NCI-H2196 (cell line): Measurements from ENCODE around the gene POLR2B.
"Not testable (repeated sequence)": the region's sequence is repeated elsewhere in the genome, so short reads cannot be mapped to it uniquely, and the experiment has no call there.

Source experiments
- DNase-seq: peaks from one replicate; lab custom pipeline; 2025; ENCODE audit not compliant: unreplicated experiment; lab: John Stamatoyannopoulos, UW

The POLR2B gene

DNA sequence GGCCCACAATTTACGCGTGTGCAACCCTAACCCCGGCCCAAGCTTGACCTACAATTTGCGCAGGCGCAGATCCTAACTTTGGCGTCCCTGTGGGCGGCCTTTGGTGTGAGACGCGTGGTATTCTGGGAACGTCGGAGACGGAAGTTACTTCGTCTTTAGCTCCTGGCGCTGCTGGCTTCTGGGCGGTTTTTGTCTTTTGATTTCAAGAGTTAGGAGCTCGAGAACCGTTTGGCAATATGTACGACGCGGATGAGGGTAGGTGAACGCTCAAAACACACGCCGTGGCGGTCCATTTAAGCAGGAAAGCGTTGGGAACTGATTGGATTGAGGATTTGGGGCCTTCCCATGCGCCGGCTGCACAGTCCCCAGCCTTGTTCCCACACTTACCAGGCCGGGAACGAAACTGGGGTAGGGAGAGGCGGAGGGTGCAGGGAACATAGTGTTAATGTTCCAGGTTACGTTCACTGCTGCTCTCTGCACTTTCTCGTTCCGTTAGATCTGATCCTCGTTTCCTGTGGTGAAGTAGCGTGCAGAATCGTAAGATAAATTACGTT is at the start of gene POLR2B:
TSS of gene POLR2B (plus strand) at position 147 of the 554 bp plus-strand sequence. CDS start at position 237, 90 bp downstream.
- DNase-seq = peak; percentile 86

DNA sequence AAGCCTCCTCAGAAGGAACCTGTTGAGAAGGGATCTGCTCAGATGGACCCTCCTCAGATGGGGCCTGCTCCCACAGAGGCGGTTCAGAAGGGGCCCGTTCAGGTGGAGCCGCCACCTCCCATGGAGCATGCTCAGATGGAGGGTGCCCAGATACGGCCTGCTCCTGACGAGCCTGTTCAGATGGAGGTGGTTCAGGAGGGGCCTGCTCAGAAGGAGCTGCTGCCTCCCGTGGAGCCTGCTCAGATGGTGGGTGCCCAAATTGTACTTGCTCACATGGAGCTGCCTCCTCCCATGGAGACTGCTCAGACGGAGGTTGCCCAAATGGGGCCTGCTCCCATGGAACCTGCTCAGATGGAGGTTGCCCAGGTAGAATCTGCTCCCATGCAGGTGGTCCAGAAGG is 48.1 kb upstream of the POLR2B start:
- DNase-seq = no peak

DNA sequence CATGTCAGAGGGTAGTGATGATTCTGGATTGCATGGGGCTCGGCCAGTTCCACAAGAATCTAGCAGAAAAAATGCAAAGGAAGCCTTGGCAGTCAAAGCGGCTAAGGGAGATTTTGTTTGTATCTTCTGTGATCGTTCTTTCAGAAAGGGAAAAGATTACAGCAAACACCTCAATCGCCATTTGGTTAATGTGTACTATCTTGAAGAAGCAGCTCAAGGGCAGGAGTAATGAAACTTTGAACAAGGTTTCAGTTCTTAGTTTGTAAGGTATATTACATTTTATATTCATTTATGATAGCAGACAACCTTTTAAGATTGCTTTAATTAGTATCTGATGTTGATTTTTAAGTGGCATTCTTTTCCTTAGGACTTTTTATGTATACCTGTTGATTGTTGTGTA is 46.8 kb upstream of the POLR2B start:
- no peak for DNase-seq

DNA sequence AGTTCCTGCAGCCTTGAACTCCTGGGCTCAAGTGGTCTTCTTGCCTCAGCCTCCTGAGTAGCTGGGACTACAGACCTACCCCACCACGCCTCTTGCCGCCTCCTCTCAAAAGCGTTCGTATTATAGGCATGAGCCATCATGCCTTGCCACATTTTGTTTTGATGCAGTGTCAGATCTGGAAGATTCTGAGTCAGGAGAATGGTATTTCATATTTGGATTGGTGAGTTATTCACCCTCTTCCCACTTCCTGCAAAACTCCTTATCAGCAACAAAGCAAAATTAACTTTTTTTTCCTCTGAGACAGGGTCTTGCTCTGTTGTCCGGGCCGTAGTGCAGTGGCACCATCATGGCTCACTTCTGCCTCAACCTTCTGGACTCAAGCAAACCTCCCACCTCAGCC is 41.4 kb upstream of the POLR2B start:
- DNase-seq = no peak

DNA sequence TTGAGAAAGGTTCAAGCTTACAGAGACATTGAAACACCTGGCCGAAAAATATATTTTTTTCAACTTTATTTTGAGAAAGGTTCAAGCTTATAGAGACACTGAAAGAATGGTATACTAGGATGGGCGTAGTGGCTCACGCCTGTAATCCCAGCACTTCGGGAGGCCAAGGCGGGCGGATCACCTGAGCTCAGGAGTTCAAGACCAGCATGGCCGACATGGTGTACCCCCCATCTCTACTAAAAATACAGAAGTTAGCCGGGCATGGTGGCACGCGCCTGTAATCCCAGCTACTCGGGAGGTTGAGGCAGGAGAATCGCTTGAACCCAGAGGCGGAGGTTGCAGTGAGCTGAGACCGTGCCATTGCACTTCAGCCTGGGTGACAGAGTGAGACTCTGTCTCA is 38.9 kb upstream of the POLR2B start:
- not testable (repeated sequence) for DNase-seq

DNA sequence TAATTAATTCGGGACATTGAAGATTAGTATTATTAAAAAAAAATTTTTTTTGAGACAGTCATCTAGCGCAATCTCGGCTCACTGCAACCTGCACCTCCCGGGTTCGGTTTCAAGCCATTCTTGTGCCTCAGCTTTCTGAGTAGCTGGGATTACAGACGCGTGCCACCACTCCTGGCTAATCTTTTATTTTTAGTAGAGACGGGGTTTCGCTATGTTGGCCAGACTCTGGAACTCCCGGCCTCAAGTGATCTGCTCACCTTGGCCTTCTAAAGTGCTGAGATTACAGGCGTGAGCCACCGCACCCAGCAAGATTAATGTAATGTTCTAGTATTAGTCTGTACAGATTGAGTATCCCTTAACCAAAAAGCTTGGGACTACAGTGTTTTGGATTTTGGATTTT is 38.3 kb upstream of the POLR2B start:
- no peak for DNase-seq

DNA sequence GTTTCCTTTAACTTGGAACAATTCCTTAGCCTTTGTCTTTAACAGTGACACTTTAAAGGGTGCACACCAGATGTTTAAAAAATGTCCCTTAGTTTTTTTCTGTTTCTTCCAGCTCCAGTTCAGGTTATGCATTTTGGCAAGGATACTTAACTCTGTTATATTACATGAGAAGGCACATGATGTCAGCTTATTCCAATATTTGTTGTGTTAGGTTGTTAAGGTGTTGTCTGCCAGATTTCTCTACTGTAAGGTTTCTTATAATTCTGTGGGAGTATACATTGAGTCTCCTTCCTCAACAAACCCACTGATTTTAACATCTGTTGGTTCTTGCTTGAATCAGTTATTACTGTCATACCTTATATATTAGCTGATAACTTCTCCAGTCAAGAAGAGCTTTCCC is 37.7 kb upstream of the POLR2B start:
- no peak for DNase-seq

DNA sequence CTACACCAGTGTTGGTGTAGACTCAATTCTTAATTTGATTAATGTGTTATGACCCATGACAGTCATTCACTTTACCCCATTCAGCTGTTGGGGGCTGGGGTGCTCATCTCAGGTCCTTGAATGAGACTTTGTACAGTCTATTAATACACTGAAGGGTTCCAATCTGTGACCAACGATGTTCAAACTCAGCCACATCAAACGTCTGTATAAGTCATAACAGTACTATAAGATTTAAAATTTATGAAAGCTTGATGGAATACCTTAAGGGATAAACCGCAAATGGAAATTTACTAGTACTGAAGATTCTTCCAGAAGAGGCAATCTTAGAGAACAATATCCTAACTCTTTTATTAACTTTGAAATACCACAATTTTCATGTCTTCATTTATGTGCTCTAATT is 37.3 kb upstream of the POLR2B start:
- DNase-seq = no peak

DNA sequence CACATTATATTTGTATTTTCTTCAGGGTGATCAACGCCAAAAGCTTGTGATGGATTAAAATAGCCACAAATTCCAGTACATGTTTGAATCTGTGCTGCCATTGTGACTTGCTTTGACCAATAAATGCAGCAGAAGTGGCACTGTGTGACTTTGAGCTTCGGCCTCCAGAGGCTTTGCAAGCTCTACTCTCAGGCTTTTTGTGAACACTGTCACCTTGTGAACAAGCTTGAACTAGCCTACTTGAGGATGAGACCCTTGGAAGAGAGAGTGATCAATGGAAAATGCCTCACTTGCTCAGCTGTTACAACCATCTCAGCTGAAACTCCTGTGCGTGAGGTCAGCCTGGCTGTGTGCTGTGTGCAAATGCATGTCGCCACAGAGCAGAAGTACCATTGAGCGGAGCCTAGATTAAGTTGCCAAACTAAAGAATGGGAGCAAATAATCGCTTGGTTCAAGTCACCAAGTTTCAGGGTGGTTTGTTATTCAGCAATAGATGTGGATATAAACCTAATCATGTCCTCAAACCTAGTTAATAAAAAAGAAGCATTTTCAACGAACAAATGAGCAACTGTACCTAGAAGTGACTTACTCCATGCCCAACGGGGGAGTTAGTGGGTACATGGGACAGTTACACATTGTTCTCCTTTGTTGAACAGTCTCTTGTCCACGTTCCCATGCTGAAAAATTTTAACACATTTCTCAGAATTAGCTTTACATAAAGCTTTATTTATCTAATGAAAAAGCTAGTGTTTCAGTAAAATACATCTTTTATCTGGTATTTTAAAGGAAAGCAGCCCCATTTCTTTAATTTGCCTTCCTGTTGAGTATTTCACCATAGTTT is 24.8 kb upstream of the POLR2B start:
- DNase-seq = no peak

DNA sequence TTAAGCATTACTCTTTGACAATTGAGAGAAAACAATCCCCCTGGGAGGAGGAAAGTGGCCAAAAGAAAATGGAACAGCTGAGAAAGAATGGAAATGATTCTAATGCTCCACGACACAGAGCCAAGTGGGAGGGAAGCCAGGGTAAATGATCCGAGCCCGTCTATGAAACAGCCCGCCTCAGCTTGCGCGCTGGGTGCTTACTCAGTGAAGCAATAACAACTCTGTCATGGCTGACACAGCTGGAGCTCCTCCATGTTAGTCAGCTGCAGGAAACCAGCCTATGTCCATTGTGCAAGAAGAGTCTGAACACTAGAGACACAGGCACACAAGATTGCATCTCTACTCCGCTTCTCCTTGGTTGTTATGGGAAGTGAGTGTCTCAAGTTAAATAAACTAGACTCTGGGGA is 20.6 kb upstream of the POLR2B start:
- peak; percentile 29 for DNase-seq

DNA sequence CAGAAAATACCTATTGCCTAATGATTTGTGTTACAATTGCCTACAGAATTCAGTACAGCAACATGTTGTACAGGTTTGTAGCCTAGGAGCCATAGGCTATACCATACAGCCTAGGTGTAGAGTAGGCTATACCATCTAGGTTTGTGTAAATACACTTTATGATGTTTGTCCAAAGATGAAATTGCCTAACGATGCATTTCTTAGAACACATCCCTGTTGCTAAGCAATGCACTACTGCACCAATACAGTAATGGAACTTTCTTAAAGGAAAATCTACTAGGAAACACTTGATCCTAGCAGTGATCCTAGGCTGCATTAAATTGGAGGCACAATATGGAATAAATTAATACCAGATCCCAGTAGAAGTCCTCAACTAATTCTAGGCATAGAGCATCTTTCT is 19.6 kb upstream of the POLR2B start:
- no peak for DNase-seq

DNA sequence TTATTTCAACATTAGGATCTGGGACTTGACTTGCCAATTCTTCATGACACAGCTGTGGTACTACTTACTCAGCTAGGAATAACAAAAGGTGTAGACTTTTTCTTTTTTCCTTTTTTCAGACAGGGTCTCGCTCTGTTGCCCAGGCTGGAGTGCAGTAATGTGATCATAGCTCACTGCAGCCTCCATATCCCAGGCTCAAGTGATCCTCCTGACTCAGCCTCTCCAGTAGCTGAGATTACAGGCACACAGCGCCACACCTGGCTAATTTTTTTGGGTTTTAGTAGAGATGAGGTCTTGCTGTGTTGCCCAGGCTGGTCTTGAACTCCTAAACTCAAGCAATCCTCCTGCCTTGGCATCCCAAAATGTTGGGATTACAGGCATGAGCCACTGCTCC is 17.6 kb upstream of the POLR2B start:
- no peak for DNase-seq

DNA sequence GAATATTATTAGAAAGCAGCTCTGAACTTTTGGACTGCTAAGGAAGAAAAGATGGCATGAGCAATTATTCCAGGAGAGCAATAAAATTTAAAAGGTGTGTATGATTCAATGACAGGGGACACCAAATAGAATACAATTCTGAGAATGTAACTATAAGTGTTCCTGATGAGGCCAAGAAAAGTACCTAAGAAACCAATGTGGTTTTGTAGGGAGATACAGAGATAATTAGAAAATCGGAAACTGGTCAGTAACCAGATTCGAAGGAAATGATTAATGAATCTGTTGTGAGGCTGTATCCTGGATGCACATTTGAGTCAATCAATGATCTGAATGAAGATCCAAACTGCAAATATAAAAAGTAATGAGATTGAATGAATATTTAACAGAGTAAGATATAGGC is 7.3 kb upstream of the POLR2B start:
- DNase-seq = no peak

DNA sequence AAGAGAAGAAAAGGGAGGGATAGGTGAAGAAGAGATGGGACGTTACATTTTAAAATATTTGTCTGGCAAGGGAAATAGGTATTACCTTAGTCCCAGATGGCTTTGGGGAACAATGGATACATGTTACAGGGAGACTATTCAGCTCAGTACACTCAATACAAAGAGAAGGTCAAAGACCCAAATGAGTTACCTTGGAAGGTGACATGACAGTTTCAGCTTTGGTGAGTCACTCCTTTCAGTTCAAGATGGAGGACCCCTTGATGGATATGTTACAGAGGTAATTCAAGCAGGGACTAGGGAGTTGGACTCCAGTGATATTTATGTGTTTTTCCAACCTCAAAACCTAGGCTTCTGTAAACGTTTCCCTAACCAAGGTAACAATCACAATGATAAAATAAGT is 6.3 kb upstream of the POLR2B start:
- DNase-seq = no peak

DNA sequence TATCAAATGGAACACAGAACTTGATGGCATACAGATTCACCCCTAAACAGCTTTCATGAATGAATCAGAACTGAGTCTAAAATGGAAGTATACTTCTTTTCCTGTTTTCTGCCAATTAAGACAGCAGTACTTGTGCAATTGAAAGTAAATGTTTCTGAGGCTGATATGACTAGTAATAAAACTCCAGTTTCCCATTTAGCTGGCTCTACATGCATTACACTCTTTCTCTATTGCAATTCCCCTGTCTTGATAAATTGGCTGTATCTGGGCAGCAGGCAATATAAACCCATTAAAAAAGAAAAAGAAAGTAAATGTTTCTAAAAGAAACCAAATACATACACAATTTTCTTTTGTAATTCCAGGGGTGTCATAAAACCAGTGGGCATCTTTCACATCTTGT is 5.9 kb upstream of the POLR2B start:
- DNase-seq = no peak

DNA sequence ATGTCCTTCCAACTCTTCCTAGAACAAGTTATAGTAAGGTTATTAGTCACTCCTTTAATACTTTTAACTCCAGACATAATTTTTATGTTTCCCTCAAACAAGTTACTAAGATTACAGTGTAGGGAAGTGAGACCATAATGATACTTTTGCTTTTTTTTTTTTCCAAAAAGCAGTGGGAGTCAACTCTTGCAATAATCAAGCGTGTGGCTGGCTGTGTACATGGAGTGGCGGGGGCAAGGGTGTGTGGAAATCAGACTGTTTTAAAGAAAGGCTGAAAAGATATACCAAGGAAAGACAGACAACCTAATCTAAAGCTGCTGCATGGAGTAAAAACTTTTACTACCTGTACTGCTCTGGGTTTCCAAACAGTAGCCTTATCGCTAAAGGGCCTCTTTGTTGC is 5.4 kb upstream of the POLR2B start:
- no peak for DNase-seq

DNA sequence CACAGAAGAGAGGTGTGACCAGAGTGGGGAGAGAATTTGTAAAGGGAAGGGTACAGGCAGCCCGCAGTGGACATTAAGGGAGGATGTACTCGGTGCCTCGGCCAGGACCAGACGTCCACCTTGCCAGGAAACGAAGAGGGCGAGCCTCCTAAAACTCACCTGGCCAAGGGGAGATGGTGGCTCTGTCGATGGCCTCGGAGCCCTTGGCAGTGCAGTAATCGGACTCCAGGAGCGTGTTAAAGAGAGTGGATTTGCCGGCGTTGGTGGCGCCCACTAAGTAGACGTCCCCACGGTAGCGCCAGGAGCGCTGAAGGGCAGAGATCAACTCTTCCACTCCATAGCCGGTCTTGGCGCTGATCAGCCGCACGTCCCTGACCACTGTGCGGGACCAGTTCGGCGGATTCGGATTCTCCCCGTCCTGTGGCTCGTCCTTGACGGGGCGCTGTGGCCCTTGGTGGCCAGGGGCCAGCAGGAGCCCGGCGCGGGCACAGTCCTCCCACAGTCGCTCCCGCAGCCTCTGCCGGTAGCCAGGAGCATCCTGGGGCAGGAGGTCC is 2.3 kb upstream of the POLR2B start:
- no peak for DNase-seq

DNA sequence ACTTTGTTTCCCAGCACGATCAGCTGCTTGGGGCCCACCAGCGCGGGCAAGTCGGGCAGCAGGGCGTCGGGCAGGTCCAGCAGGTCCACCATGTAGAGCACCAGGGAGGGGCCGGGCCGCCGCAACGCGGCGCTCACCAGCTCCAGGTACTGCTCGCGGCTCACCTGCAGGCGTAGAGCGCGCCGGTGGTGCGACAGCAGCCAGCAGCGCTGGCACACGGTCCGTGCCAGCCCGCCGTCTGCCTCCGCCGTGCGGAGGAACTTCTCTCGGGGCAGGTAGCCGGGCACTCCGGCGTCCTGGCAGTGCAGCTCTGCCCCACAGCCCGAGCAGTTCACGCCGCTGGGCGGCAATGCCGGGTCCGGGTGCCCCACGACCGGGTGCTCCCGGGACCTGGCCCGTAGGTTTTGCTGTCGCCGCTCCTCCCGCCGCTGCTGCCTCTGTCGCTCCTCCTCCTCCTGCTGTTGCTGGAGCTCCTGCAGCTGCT is 1.8 kb upstream of the POLR2B start:
- DNase-seq = peak; percentile 7

DNA sequence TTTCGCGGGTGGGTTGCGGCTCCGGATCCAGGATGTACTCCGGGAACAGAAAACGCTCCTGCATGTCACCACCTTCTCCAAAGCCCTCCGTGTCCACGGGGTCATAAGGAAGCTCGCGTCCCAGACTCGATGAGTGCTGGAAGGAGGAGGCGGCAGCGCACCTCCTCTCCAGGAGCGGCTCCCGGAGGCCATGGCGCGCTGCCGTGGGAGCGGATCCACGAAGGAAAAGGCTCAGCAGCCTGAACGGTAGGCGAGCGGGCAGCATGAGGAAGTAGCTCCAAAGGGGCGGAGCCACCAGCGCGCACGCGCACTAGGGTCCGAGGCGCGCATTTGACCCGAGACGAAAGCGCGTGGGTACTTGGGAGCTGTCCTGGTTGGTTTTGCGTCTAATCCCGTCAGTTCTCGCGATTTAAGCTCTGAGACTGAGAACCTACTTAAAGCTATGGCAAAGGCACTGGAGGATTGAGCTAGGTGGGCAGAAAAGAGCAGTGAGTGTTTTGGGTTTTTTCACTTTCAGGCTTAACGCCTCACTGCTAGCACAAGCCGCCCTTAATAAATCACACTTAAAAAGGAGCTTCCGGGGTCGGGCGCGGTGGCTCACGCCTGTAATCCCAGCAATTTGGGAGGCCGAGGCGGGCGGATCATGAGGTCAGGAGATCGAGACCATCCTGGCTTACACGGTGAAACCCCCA is 1.2 kb upstream of the POLR2B start, which contains the start of gene NOA1:
TSS of gene NOA1 (minus strand) at position 286 of the 692 bp plus-strand sequence. CDS start at position 265, 21 bp downstream.
- DNase-seq = peak; percentile 88

DNA sequence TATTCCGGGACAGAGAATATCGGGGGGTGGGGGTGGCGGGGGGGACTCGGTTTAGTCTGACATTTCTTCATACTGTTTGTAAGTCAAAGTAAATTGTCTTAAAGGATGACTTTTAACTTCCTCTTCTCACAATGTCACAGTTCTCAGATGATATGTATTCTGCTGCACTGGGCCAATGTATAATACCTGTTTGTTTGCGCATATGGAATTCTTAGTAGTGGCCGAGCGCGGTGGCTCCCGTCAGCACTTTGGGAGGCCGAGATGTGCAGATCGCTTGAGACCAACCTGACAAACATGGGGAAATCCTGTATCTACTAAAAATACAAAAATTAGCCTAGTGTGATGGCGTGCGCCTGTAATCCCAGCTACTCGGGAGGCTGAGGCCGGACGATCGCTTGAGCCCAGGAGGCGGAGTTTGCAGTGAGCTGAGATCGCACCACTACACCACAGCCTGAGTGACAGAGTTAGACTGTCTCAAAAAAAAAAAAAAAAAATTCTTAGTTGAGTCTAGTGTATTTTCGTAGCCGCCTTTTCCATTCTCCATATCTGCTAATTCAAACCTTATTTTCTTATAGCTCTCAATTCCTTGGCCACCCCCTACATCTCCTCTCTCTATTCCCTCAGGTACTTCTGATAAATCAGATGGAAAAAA is 851 bp downstream of the POLR2B start:
- no peak for DNase-seq

DNA sequence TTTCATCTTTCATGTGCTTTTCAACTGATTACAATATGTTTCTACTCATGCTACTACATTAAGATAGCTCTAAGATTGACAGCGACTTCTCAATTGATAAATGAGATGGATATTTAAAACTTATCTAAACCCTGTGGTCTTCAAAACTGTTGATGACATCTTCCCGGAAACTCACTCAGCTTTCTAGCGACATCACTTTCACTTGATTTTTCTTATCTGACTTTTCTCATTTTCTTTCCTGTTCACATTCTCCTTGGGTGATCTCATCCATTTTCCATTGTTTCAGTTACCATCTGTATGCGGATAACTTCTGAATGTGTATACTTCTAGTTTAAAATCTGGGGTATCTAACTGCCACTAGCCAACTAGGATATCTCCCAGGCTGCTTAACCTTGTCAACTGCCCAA is 3.1 kb downstream of the POLR2B start:
- no peak for DNase-seq
